Activated CD4-positive, alpha-beta T cell treated with anti-CD3 and anti-CD28 coated beads, Interleukin-10, Interleukin-2, amounts not matched to agents 100 ng/mL and 50 ng/mL, durations not matched to agents 16 hours and 8 hours (primary cell): ENCODE measurements around the gene SINHCAF.
"Not testable (repeated sequence)": the region's sequence is repeated elsewhere in the genome, so short reads cannot be mapped to it uniquely, and the experiment has no call there.

Experiments used
- DNase-seq: peaks from one replicate; pipeline ENCODE4 v3.0.0-alpha.2; 2020

SINHCAF gene

DNA sequence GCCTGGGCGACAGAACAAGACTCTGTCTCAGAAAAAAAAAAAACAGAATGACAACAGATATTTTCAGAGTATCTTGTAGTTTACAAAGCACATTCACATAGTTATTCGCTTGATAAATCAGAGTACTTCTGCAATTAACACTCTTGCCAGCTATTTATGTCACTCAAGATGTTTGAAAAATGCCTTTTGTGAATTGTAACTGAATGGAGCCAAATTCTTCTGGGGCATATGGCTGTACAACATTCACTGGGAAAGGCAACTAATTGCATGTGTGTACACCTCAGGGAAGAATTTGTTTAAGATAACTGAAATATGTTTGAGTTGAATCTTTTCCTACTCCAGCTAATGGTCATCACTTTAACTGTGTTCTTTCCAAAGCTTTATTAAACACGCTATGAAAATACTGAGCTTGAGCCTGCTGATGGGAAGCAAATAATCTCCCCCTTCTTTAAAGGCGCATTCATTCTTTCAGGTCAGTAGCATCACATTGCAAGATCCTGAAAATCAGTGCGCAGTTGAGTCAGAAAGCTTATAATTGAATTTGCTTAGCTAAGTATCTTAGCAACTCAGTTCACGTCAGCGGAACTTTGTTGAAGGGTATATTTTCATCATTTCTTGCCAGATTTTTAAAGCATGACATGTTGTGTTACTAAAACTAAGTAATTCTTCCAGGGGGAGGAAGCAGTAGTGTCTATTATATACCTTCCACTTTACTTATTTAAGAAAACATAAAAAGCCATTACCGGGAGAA lies 66.6 kb downstream of the SINHCAF start:
- no peak for DNase-seq

DNA sequence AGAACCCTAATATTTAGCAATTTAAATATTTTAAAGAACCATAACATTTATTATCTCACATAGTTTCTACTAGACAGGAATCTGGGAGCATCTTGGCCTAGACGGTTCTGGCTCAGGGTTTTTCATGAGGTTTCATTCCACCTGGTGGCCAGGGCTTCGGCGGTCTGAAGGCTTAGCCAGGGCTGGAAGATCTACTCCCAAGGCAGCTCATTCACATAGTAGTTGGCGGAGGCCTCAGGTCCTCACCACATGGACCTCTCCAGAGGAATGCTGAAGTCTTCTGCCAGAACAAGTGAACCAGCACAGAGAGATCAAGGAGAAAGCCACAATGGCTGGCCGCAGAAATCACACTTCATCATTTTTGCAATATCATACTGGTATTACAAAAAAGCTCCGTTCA lies 68.2 kb downstream of the SINHCAF start:
- no peak for DNase-seq

DNA sequence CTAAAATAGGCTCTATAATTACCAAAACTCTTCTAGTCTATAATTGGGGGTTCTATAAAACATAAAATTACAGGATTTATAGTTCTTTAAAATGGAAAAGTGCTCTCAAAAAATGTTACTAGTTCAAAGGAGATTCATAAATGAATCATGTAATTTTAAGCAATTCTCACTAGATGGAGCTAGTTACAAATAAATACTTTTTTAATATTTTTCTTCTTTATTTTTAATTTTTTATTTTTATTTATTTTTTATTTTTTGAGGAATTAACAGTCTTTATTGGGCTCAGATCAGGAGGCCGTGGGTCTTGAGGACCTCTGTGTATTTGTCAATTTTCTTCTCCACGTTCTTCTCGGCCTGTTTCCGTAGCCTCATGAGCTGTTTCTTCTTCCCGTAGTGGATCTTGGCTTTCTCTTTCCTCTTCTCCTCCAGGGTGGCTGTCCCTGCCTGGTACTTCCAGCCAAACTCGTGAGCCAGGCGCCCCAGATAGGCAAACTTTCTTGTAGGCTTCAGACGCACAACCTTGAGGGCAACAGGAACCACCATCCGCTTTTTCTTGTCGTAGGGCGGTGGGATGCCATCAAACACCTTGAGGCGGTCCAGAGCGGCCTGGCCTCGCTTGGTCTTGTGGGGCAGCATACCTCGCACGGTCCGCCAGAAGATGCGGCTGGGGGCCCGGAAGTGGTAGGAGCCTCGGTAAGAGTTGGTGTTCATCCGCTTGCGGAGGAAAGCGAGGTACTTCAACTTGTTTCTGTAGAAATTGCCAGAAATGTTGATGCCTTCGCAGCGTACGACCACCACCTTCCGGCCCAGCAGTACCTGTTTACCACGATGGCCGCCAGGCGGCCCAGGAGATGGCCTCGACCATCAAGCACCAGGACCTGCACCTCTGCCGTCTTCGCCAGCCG lies 74.0 kb downstream of the SINHCAF start:
- not testable (repeated sequence) for DNase-seq

DNA sequence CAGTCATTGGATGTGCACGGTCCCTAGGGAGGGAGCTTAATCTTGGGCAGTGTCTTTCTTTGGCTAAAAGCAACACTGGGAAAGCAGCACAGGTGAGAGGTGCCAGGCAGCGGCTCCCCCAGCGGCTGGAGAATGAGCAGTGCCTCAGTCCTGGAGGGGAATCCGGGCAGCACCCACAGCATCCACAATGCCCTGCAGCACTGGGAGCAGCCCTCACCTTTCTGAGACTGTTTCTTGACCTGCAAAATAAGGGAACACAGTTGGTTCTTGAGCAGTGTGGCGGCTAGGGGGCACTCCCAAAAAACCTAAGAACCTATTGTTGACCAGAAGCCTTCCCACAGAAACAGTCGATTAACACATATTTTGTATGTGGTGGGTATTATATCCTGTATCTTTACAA lies 75.8 kb downstream of the SINHCAF start:
- no peak for DNase-seq

DNA sequence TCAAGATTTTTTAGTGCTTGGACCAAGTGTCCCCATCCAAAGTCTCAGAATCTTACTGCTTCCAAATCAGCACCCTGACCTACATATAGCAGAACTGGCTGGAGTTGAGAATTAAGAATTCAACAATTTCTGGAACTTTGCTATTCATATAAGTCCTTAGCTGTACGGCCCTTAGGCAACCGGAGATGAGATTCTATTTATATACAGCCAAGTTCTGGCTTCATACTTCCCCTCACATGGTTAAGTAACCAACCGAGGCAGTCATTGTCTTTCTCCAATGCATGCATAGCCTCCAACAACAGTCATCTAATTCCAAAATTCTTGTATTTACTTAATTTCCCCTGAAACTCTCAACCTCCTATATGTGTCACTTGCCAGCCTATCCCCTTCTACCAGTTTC lies 76.6 kb downstream of the SINHCAF start:
- DNase-seq: no peak

DNA sequence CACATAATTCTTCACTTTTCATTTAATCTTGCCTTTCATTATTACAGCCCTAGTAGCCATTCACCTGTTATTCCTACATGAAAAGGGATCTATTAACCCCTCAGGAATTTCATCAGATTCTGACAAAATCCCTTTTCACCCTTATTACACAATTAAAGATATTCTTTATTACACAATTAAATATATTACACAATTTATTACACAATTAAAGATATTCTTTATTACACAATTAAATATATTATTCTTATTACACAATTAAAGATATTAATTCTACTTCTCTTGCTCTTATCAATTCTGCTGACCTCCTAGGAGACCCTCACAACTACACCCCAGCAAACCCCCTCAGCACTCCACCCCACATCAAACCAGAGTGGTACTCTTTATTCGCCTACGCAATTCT lies 77.1 kb downstream of the SINHCAF start:
- DNase-seq: no peak

DNA sequence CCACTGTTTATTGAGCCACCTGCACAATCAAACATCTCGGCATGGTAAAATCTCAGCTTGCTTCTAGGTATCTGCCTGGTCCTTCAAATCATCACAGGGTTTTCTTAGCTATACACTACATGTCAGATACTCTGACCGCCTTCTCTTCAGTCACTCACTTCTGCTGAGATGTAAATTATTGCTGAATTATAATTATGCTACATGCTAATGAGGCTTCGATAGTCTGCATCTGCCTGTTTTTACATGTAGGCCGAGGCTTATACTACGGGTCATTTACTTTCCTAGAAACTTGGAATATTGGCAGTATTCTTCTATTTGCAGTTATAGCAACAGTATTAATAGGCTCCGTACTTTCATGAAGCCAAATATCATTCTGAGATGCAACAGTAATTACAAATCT lies 77.6 kb downstream of the SINHCAF start:
- DNase-seq: no peak

DNA sequence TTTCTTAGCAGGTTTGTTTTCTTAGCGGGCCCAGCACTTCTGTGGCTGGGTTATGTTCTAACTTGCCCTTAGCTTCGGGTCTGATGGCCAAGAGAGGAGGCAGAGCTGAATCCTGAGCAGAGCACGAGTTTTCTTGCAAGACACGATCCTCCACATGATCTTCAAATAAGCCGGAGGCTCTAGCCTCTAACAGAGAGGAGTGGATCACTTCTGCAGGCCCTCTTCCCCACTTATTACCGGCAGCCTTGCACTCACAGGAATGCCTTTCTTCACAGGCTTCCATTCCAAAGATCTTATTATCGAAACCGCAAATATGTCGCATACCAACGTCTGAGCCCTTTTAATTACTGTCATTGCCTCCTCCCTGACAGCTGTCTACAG lies 79.5 kb downstream of the SINHCAF start:
- no peak for DNase-seq

DNA sequence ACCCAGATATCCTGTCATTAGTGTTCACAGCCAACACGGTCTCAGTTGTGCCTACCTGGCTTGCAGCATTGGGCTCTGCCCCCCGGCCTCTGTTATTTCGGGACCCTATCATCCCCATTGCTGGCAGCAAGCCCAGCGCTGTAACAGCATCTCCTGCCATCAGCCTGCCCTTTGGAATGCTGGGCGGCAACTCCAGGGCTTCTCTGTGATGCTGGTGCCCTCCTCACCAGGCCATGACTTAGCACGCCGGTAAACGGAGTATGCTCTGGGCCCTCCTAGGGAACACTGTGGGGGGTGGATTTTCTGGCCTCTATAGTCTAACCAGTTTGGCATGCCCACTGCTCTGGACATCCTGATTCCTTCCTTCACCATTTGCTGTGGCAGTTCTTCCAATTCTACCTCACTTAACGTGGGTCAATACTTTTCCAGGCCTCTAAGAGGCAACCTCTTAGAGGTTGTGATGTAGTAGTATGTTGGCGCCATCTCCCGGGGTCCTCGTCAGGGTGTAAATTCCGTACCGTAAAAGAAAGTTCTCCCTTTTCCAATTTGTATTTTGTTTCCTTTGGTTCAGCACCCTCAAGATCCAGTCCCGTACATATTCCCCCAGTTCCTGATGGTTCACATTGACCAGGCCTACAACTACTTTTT lies 80.0 kb downstream of the SINHCAF start:
- DNase-seq: no peak

DNA sequence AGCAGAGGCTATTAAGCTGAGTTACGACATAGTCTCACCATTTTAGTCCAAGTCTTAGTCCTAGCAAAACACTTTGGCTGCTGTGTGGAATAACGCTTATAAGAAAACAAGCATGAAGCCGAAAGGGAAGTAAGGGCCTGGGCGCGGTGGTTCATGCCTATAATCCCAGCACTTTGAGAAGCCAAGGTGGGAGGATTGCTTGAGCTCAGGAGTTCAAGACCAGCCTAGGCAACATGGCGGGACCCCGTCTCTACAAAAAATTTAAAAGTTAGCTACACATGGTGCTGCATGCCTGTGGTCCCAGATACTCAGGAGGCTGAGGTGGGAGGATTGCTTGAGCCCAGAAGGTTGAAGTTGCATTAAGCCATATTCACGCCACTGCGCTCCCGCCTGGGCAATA lies 83.5 kb downstream of the SINHCAF start:
- DNase-seq: not testable (repeated sequence)

DNA sequence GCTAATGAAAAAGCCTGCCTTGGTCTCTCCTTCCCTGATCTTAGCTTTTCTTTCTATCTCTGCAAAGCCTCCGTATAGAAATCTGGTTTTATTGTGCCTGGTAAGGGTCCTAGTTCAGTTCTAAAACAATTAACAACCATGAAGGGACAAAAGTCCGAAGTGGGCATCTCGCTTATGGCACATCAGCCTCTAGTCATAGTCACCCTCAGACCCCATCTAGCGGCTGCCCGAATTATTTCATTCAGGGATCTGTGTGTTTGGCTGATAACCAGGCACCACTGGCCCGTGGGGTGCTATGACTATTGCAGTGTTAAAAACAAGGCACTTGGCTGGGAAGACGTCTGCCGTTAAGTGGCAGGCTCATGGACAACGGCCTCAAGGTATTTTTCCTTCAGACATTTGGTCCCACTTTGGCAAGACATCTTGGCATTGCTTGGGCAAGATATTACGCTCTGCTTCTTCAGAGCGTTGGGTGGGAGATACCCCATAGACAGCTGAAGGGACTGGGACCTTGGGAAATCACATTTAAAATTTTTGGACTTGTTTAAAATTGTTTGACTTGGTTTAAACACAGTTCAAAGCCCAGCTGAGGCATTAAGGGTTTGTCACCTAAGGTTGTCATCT lies 87.1 kb downstream of the SINHCAF start:
- DNase-seq: peak; percentile 65

DNA sequence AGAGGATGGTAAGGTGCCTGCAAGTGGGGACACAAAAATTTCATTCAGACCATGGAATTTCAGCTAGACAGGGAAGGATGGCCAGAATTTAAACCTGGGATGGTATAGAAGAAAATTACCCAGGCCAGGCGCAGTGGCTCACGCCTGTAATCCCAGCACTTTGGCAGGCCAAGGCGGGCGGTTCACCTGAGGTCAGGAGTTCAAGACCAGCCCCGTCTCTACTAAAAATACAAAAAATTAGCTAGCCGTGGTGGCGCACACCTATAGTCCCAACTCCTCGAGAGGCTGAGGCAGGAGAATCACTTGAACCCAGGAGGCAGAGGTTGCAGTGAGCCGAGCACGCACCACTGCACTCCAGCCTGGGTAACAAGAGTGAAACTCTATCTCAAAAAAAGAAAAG lies 87.6 kb downstream of the SINHCAF start:
- not testable (repeated sequence) for DNase-seq

DNA sequence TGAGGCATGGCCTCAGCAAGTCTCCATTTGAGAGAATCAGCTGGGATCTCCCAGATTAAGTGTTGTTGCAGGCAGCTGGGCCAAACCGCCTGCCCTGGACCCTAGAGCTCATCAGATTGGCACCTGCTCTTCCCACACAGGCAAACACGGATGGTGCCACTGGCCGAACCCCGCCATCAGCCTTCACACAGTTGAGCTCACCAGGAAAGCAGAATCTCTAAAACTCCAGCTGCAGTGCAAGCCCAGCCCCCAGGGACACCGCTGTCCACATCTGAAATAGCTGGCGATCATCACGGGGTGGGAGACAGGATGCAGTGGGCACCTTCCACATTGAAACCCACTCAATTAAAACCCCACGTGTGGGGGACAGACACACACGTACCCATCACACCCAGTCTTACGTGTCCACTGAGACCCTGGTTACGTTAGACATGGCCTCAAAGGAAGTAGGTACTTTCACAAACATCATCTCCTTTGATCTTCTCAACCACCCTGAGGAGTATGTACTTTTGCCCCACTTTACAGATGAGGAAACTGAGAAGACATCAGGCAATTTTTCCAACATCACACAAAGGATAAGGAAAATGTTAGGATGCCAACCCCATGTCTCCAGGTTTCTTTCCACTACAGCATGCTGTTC lies 88.8 kb downstream of the SINHCAF start:
- DNase-seq: no peak

DNA sequence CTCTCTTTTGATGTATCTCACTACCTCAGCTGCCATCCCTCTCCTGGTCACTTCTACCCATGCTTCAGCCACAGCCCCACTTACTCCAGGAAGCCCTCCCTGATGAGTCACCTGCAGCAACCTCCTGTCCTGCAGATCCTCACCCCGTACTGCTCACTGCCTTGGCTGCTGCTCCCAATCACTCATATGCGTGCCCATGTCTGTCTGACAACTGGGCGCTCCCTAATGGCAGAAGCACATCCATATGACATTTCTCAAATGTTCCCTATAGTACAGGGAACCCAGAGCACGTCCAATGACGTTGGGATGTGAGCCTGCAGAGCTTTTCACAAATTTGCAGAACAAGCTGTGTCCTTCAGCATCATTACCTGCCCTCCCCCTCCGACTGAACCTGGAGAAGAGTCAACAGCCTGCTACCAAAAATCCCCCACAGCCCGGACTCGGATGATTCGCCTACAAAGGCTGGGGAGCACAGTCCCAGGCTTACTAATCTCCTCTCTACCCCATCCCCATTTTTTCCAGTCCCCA lies 90.0 kb downstream of the SINHCAF start:
- DNase-seq: no peak

DNA sequence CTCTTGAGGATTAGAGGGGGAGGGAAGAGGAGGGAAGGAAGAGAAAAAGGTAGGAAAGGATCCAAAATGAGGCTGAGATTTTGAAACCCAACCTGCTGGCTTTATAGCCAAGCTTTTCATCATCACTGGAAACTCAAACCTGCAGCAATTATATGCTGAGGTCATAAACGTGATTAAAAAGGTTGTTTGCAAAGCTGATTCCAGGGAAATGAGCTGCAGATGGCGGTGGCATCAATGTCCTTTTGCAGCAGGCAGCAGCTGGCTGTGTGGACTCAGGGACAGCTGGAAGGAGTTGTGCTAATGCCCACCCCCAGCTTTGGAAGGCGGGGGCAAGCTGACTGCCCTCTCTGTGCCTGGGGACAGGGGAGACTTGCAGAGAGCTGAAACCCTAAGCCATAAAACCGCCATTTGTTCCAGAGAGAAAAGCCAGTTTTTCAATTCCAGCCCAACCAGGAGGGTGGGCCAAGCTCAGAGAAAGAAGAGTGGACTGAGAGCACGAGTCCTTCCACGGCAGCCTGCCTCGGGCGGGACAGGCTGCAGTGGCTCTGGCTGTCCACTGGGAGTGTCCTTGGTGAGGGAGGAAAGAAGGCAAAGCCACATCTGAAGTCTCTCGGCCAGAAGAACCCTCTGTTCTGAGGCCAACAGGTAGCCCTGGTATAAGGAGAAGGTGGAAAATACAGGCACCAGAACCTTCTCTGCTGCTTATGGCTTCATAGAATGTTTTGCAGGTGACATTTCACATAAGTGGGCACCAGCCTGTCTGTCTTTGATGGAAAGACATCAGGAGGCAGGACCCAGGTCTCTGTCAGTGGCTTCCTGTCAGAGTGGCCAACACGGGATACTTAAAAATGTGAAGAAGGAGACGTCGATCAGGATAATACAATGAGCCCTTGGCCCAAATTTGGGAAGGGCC lies 90.7 kb downstream of the SINHCAF start:
- no peak for DNase-seq

DNA sequence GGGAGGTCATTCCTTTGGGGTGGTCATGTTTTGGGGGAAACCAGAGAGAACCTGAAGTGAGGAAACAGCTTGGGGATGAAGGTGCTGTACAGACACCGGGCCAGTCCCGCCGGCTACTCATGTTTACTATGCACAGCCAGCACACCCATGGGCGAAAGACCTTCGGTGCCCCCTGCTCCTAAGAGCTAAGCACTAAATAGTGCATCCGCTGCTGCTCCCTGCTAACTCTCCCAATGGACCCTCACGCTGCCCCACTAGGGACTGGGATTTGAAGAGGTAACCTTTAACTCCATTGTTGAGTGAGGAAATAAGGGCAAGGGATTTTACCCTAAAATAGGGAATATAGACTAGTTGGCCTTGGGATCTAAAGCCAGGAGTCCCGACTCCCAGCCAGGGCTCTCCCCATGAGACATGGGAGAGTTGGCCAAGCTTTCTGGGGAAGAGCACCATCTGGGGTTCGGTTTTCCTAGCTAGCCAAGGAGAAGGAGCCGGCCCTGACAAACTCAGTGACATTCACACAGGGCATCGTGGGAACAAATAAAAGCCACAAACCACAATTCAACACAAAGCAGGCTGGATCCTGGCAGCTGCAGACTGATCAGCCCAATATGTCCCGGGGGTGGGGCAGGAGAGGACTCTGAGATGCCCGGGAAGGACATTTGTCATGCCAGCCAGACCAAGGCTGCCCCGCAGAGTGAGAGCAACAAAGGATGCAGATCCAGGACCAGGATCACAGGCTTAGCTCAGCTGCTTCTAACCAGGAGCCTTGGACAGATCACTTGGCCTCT lies 91.7 kb downstream of the SINHCAF start:
- no peak for DNase-seq

DNA sequence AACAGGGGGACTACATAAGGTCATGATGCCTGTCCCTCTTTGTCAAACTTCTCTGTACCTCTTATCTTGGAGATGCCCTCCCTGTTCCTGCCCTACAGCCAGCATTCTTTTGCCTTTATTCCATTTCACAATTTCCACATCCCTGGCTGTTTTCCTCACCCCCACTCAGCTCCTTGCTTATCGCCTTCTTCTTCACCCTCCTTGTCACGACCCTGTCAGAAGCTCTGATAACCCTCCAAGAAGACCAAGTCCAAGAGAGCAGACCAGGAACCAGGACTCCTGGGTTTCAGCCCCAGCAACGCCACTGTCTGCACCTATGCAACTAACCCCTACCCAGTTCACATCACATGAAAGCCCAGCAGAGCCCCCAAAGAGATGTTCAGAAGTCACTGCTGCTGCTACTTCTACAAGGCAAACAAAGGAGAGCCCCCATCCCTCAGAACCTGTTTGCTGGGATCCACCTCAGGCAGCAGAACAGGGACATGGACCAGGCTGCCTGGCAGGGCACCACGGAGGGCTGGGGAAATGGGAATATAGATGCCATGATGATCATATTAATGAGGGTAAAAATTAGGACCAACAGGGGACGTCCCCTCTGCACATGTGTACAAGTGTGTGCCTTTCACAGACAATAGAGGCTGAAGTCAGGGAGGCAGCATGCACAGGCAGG lies 92.8 kb downstream of the SINHCAF start:
- DNase-seq: no peak

DNA sequence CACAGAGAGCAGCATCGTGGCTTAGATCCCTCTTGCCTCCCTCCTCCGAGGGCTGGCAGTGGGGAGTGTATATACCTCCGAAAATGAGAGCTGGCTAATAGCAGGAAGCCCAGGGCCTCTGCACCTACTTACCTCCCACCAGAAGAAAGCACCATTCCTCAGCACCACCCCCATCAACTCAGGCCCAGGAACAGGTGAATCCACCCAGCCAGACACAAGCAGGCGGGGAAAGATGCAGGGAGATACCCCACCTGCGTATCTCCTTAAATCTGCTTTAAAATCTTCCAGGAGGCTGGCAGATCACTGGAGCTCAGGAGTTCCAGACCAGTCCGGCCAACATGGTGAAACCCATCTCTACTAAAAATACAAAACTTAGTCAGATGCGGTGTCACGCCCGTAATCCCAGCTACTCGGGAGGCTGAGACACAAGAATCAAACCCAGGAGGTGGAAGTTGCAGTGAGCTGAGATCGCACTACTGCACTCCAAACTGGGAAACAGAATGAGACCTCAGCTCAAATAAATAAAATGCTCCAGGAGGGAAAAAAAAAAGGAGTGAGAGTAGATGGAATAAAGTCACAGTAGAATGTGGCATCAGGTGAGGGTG lies 93.5 kb downstream of the SINHCAF start:
- DNase-seq: no peak

DNA sequence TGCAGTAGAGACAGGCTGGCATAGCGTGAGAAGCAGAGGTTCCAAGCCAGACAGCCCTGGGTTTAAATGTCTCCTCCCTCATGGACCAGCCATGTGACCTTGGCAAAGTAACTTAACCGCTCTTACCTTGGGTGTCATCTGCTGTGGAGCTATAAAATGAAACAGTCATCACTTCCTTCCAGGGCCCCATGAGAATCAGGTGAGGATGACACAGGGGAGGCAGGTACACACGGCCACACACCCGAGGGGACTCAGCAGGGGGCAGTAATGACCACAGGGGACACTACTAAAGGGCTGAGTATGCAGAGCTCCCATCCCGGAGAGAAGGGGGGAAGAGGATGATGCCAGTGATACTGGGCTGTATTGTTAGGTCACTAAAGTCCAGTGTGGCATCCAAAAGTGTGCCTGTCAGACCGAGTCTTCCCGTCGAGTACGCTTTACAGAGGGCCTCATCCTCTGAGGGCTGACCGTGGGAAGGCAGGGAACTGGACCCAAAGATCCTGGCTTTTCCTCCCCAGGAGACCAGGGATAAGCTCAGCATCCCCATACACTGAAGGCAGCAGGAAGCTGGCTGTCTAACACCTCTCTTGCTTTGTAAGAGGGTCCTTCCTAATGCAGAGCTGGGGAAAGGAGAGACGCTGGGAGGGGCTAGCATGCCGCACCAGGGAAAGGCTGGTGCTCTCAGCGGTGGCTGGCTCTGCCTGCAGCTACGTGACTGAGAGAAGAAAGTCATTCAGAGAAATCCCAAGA lies 94.2 kb downstream of the SINHCAF start:
- no peak for DNase-seq
